Measurements from ENCODE around the gene SMIM26.

SMIM26 gene

GRCh38 chr20:18587665-18588573 lies 20.7 kb downstream of the SMIM26 start, which contains the start of gene DTD1:
DTD1 (plus strand) TSS chr20:18588054; CDS start chr20:18588073, 19 bp downstream.
- DNase-seq = peak; percentile 83

- DNase-seq = no peak
Observed at GRCh38 chr20:18588574-18588933, 21.3 kb downstream of the SMIM26 start.

GRCh38 chr20:18589941-18590674 lies 22.9 kb downstream of the SMIM26 start:
- DNase-seq = no peak

- DNase-seq = no peak
Observed at GRCh38 chr20:18596270-18596669, 29.0 kb downstream of the SMIM26 start.

- no peak for DNase-seq
Observed at GRCh38 chr20:18609741-18610140, 42.5 kb downstream of the SMIM26 start.

GRCh38 chr20:18611492-18611891 lies 44.3 kb downstream of the SMIM26 start:
- DNase-seq = no peak

- no peak for DNase-seq
Observed at GRCh38 chr20:18613553-18613952, 46.3 kb downstream of the SMIM26 start.

GRCh38 chr20:18614244-18614643 lies 47.0 kb downstream of the SMIM26 start:
- no peak for DNase-seq

- no peak for DNase-seq
Observed at GRCh38 chr20:18615020-18615650, 47.9 kb downstream of the SMIM26 start.

Data from amniotic stem cell (primary cell).